GM19035 (cell line): ENCODE measurements around the gene IFNAR1.
"Not testable (repeated sequence)": the region's sequence is repeated elsewhere in the genome, so short reads cannot be mapped to it uniquely, and the experiment has no call there.

Experiments used
- ATAC-seq: cut with Tn5 transposase; IDR thresholded peaks from one replicate; pipeline ENCODE4 v1.9.1; 2021; ENCODE audit not compliant: unreplicated experiment

The IFNAR1 gene

GRCh38 chr21:33374450-33375096 lies 49.8 kb downstream of the IFNAR1 start:
- no peak for ATAC-seq

- no peak for ATAC-seq
Observed at GRCh38 chr21:33375101-33375644, 50.4 kb downstream of the IFNAR1 start.

DNA sequence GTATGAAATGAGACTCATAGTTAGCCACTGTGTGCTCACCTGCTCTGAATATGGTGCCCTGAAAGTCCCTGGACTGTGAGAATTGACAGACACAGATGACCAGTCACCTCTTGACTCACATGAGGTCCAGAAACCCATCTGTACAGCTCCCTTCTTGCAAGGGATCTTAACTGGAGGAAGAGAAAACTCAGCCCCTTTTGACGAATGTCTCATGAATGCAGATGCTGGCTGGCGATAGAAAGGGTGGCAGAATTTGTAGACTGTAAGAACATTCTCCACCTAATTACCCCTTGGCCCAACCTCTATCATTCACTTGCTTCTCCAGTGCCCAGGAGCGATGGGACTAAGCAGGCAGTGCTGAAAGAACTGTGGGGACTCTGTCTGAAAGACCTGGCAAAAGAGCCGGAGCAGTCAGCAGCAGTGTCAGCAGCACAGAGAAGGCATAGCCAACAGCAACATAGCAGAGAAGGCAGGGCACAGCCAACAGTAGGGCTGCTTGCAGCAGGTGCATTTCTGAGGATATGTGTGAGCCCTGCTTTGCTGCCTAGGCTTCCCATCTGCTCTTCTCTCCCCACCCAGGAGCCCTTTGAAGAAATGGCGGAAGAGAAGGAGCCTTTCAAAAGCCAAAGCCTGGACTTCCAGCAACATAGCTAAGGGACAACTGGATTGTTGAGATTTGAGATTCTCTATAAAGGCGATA lies 52.6 kb downstream of the IFNAR1 start:
- no peak for ATAC-seq

DNA sequence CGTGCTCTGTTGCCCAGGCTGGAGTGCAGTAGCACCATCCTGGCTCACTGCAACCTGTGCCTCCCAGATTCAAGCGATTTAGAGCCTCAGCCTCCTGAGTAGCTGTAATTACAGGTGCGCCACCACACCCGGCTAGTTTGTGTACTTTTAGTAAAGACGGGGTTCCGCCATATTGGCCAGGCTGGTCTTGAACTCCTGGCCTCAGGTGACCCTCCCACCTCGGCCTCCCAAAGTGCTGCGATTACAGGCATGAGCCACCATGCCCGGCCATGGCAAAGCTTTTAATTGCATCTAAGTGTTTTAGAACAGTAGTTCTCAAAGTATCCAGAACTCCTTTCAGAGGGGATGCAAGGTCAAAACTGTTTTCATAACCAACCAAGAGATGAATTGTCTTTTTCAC lies 53.3 kb downstream of the IFNAR1 start:
- no peak for ATAC-seq

- not testable (repeated sequence) for ATAC-seq
Observed at GRCh38 chr21:33379934-33380333, 55.2 kb downstream of the IFNAR1 start.

DNA sequence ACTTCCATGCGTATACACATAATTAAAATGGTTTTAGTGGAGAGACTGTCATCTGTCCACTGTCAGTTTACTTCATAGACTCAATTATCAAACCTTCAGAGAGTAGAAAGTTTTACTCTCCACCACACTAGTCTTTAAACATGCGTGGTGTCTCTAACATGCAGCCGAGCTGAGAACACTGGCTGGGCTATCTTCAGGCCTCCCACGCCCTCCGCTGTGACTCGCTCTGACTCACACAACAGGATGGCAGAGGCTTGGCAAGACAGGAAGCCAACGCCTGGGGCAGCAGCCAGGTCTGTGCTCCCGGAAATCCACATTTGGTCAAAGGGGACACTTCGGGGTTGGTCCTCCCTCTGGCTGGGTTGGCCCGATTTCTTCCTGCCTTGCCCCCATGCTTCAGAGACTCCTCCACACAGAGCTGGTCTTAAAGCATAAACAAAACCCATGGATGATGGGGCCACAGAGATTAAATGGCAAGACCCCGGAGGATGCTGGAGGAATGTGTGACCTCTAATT lies 55.8 kb downstream of the IFNAR1 start:
- ATAC-seq: peak; percentile 55

DNA sequence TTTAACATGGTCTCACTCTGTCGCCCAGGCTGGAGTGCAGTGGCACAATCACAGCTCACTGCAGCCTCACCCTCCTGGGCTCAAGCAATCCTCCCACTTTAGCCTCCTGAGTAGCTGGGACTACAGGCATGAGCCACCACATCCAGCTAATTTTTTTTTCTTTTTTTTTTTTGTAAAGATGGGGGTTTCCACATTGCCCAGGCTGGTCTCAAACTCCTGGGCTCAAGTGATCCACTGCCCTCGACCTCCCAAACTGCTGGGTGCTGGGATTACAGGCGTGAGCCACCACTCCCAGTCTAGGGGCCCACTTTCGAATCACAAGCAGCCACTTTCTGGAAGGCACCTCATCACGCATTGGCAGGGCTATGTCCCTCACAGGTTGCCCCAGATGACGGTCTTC lies 56.6 kb downstream of the IFNAR1 start:
- ATAC-seq: not testable (repeated sequence)

DNA sequence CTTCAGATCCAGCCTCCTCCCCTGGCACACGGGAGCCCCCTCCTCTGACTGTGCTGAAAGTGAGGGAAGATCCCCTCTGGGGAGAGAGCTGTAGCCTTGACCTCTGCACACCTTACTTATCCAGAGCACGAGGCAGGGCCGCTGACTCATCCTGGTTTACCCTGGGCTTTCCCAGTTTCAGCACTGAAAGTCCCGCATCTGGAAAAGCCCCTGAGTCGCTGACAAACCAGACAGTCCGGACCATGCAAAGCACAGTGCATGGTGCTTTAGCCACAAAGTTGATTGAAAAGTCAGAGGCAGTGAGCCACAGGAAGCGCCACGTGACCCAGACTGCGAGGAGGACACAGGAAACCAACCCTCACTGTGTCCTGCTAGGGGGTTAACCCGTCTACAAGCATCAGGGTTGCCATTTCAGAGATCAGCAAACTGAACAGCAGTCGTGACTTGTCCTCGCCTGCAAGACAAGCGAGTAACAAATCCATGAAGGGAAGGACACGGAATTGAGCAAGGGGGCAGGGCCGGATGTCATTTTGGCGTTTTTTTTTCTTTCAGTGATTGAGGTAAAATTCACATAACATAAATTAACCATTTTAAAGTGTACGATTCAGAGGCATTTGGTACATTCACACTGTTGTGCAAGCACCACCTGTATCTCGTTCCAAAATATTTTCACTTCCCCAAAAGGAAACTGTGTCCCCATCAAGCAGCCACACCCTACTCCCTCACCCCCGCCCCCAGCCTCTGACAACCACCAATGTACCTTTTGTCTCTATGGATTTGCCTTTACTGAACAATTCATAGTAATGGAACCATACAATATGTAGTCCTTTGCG lies 58.5 kb downstream of the IFNAR1 start:
- peak; percentile 76 for ATAC-seq

- ATAC-seq: no peak
Observed at GRCh38 chr21:33384841-33385331, 60.1 kb downstream of the IFNAR1 start.

DNA sequence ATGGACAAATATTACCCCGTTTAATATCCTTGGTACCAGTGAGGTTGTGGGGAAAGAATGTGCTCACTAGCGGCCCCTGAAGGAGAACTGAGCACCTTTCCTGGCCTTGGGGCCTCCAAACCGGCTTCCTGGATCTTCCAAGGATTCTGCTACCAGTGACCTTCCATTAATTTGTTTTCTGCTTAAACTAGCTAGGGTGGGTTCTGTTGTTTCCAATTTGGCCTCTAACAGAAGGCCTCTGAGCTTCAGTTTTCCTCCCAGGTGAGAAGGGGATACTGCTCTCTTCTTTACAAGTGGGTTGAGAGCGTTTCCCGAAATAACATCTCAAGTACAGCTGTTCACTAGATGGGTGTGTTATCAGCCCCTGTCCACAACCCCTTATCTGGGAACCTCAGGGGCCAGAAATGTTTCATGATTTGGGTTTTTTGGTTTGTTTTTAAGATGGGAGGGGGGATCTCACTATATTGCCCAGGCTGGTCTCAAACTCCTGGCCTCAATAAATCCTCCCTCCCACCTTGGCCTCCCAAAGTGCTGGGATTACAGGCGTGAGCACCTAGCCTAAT lies 61.5 kb downstream of the IFNAR1 start:
- ATAC-seq: no peak

- ATAC-seq: no peak
Observed at GRCh38 chr21:33387294-33387693, 62.5 kb downstream of the IFNAR1 start.

GRCh38 chr21:33388188-33388587 lies 63.4 kb downstream of the IFNAR1 start:
- ATAC-seq: no peak

- no peak for ATAC-seq
Observed at GRCh38 chr21:33390479-33390878, 65.7 kb downstream of the IFNAR1 start.

DNA sequence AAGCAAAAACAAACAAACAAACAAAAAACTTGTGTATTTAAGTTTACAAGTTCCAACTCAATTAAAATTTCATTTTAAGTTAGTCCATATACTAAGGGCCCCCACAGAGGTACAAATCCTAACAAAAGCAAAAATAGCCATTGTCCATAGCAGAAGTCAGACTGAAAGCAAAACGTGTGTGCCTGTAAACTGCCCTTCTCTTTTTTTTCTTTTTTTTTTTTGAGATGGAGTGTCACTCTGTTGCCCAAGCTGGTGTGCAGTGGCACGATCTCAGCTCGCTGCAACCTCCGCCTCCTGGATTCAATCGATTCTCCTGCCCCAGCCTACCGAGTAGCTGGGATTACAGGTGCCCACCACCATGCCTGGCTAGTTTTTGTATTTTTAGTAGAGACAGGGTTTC lies 66.9 kb downstream of the IFNAR1 start:
- ATAC-seq: no peak

DNA sequence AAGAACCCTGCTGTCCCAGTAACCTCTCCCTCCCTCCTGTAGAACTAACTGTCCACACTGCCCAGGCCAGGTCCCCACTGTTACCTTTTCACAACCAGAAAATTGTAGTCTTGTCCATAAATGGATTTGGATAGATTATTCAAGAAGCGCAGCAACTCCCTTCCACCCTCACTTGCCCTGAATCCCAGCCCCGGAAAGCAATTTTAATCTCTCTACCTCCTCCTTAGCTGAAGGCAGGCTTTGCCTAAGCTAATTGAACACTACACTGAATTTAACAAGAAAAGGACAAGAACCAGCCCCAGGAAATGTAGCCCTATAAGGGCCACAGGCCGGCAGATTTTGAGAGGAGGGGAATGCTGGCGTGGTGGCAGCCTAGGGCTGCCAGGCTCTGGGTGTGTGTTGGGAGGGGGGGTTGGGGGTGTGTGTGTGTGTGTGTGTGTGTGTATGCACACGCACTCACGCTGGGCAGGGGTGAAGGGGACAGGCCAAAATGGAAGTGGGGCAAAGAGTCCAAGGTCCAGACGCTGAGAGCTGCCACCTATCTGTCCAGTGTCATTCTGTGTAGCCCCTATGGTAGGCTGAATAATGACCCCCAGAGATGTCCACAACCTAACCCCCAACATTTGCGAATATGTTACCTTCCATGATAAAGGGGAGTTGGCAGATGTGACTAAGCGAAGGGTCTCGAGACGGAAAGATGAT lies 67.7 kb downstream of the IFNAR1 start:
- ATAC-seq: no peak

GRCh38 chr21:33393348-33393747 lies 68.6 kb downstream of the IFNAR1 start:
- ATAC-seq: no peak

DNA sequence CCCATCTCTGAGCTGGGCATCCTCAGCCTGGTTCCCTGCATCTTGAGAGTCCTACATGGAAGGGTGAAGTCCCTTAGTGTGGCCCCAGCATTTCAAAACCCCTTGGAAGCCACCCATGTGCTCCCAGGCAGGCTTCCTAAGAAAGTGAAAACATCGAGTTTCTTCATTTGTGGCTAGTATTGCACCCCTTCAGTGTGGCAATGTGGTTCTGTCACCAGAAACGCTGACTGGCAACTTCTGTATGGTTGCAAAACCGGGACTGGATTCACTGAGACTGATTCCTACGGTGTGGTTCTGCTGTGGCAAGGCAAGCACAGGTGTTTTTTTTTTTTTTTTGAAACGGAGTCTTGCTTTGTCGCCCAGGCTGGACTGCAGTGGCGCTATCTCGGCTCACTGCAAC lies 69.5 kb downstream of the IFNAR1 start:
- no peak for ATAC-seq

GRCh38 chr21:33395891-33396331 lies 71.1 kb downstream of the IFNAR1 start:
- ATAC-seq: no peak

GRCh38 chr21:33396436-33396835 lies 71.7 kb downstream of the IFNAR1 start:
- ATAC-seq: no peak

DNA sequence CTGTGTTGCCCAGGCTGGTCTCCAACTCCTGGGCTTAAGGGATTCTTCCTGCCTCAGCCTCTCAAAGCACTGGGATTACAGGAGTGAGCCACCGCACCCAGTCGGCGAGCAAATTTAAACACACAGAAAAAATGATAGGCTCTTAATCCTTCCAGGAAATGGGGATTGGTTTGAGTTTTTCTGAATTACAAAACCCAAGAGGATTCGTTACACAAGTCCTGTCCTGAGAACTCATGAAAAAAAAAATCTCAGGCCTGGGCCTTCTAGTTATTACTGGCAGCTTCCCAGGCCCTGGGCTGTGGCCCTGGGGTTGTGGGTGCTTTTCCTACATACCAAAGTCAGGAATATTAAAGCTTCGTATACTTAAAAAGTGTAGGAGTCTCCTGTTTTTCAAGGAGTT lies 72.2 kb downstream of the IFNAR1 start:
- no peak for ATAC-seq
